ENCODE data around the gene BAIAP3. TPM values are rescaled to one million over a fixed set of nuclear protein-coding genes. Genes with fewer than 3 reads are reported as not detected.

The BAIAP3 gene
- total RNA-seq, 1 experiment from 2014 or later, result 44.7 TPM

GRCh38 chr16:1371054-1371978 lies 37.9 kb downstream of the BAIAP3 start:
- Histone ChIP-seq H3K27me3 (ENCODE audit: insufficient read depth, low read length) (no peaks in the 10 kb centered on the region), H3K9me2 (ENCODE audit: insufficient read depth) (no peaks in the 10 kb centered on the region), H3K9ac (ENCODE audit: low read length) (no peak overlapping the region), H2AFZ (ENCODE audit: low read depth, low read length, poor library complexity, severe bottlenecking) (no peak overlapping the region), H3K79me2 (ENCODE audit: insufficient read depth, low read length) (peaks cover 8% of the 10 kb centered on the region; the same call in 1 of the 2 replicates), H3K27ac (ENCODE audit: low read depth, low read length) (no peak overlapping the region; the same call in 1 of the 2 replicates), H3K4me3 (replicated peaks in 1 of 2; ENCODE audit: low read depth in 1 of 2, low read length in 2 of 2) (no peak overlapping the region), H3K36me3 (ENCODE audit: control insufficient read depth in 1 of 2, insufficient read depth in 2 of 2, low read length in 2 of 2) (peaks cover 6 to 13% of the 10 kb centered on the region in 2 experiments; a peak in 2 of 4 replicates), H3K4me1 (ENCODE audit: control insufficient read depth in 1 of 2, insufficient read depth in 2 of 2, low read length in 2 of 2) (no peaks in the 10 kb centered on the region), H4K20me1 (ENCODE audit: insufficient read depth) (no peaks in the 10 kb centered on the region), H3K4me2 (ENCODE audit: low read length) (no peak overlapping the region), H3K9me3 (ENCODE audit: control insufficient read depth in 1 of 2, insufficient read depth in 1 of 2, low read depth in 1 of 2, low read length in 2 of 2) (no peaks in the 10 kb centered on the region)
- no TSS peak for BruUV-seq (replicated peaks)
- no peak for ATAC-seq
- TF ChIP-seq ZFX (IDR thresholded peaks at IDR 0.05), result no peak
- no peak for TF ChIP-seq CEBPB (IDR thresholded peaks at IDR 0.05; ENCODE audit: low read depth)
- no peak for TF ChIP-seq SP1 (IDR thresholded peaks at IDR 0.05; ENCODE audit: low read depth)
- TF ChIP-seq EZH2phosphoT487 (IDR thresholded peaks at IDR 0.05; ENCODE audit: borderline replicate concordance), result no peak
- TF ChIP-seq ELF1 (IDR thresholded peaks at IDR 0.05; ENCODE audit: borderline replicate concordance, low read depth), result no peak
- TF ChIP-seq YY1 (IDR thresholded peaks at IDR 0.05; ENCODE audit: extremely low read depth, insufficient replicate concordance, low read depth, low read length), result no peak
- no peak for TF ChIP-seq MAX (IDR thresholded peaks at IDR 0.05)
- TF ChIP-seq RAD21 (IDR thresholded peaks at IDR 0.05; ENCODE audit: low read depth), result no peak
- TF ChIP-seq REST (IDR thresholded peaks at IDR 0.05; ENCODE audit: low read depth), result no peak
- no peak for DNase-seq (ENCODE audit: low read depth, low spot score)
- CTCF ChIA-PET, result interaction anchor here (1.2 kb wide), 1 partner anchor 7 kb away, joined by 3 read pairs; no protein-coding TSS in a partner anchor
- intact Hi-C loops (cut with micrococcal nuclease), result no loop called here
- RAD21 ChIA-PET (ENCODE audit: low non-redundant PET in 1 of 2, low total read pairs in 2 of 2, uncharacterized antibody in 2 of 2, unreplicated experiment in 2 of 2), result no interaction called here
- POLR2A ChIA-PET, result no interaction called here
